Skin epidermis (tissue), 12 donors: Measurements from ENCODE around the gene C1S.

Experiments
- H3K27ac ChIP-seq, 21 experiments: fragments of 200-600 bp; sonication (generic) in 11 of 21; one replicate each; pipeline ENCODE4 v1.5.0; 2020; ENCODE audit warnings: mild to moderate bottlenecking in 3 of 21, inconsistent platforms in 2 of 21, moderate library complexity in 2 of 21
- H3K4me3 ChIP-seq, 7 experiments: fragments of 200-600 bp; sonication (generic) in 2 of 7; one replicate each; pipeline ENCODE4 v1.5.0; 2020; ENCODE audit warnings: inconsistent platforms in 2 of 7, mild to moderate bottlenecking in 2 of 7, moderate library complexity in 1 of 7

The C1S gene

GRCh38 chr12:7116916-7117315, 56.4 kb downstream of the C1S start:
- H3K4me3 ChIP-seq, result no peak overlapping the region
- H3K27ac ChIP-seq, result no peak overlapping the region

GRCh38 chr12:7117670-7118069, 57.2 kb downstream of the C1S start:
- no peak overlapping the region for H3K4me3 ChIP-seq
- H3K27ac ChIP-seq, result no peak overlapping the region

- no peak overlapping the region for H3K4me3 ChIP-seq
- no peak overlapping the region for H3K27ac ChIP-seq
These were observed 58.4 kb downstream of the C1S start for GRCh38 chr12:7118881-7119280.

DNA sequence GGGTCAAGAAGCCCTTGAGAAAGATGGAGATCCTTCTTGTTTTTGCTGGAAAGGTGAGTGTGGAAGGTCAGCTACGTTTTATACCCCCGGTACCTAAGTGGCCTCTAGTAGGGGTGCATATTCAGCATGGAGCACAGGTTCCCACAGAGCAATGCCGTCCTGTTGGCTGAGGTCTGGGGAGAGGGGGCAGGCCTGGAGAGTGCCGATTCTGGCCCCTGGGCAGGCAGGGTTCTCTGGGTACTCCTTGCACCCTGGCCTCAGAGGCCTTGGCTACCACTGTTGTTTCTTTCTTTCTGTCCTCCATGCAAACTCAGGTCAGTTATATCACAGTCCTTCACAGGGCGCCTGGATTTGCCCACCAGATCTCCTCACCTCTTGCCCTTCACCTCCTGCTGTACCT, 59.6 kb downstream of the C1S start:
- H3K27ac ChIP-seq, result no peak overlapping the region
- H3K4me3 ChIP-seq, result no peak overlapping the region
